Measurements from ENCODE around the gene DLGAP1. TPM values are rescaled to one million over a fixed set of nuclear protein-coding genes. Genes with fewer than 3 reads are reported as not detected.
A peak's percentile ranks its signal among the peaks of the same experiment; 100 is the strongest.

The DLGAP1 gene
- total and polyA plus RNA-seq, 2 of the 4 experiments (the other 2 are of a cell fraction) = under 0.01 to 0.09 TPM

DNA sequence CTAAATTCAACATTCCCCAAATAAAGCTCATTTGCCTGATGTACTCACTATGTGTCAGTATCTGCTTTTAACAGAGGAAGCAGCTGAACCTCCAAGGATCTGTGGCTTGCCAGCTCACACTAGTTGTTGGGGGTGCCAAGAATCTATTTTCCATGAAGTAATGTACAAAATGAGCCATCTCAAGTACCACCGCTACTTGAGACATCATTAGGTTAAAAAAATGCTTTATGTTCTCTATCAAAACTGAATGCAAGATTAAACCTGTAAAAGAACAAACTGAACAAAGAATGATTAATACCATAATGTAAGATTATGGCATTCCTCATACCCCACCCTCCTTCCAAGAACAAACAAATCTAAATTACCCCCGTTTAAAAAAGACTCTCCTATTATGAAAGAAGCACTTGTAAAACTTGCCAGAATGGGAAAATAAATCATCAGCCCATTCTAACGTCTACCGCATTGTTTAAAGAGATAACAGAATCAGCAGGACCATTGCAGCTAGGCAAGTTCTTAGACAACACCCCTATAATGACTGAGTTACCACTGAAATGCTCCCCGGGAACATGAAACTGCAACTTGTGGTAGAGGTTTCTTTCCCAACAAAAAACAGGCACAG is 471.6 kb downstream of the DLGAP1 start:
- no peak for TF ChIP-seq NFE2L2 (IDR thresholded peaks at IDR 0.05; ENCODE audit: low read depth, low read length)
- TF ChIP-seq, protein P1, sequence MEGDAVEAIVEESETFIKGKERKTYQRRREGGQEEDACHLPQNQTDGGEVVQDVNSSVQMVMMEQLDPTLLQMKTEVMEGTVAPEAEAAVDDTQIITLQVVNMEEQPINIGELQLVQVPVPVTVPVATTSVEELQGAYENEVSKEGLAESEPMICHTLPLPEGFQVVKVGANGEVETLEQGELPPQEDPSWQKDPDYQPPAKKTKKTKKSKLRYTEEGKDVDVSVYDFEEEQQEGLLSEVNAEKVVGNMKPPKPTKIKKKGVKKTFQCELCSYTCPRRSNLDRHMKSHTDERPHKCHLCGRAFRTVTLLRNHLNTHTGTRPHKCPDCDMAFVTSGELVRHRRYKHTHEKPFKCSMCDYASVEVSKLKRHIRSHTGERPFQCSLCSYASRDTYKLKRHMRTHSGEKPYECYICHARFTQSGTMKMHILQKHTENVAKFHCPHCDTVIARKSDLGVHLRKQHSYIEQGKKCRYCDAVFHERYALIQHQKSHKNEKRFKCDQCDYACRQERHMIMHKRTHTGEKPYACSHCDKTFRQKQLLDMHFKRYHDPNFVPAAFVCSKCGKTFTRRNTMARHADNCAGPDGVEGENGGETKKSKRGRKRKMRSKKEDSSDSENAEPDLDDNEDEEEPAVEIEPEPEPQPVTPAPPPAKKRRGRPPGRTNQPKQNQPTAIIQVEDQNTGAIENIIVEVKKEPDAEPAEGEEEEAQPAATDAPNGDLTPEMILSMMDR (conservative IDR thresholded peaks at IDR 0.05; ENCODE audit: low read depth, low read length) = no peak
- TF ChIP-seq BHLHE40 (IDR thresholded peaks at IDR 0.05; ENCODE audit: low read depth, low read length) = 0 out of 2 replicates have a peak, but pooled peaks have one; percentile 13
- no peak for TF ChIP-seq RAD21 (IDR thresholded peaks at IDR 0.05; ENCODE audit: low read length)
- Histone ChIP-seq H3K56ac (ENCODE audit: extremely low read depth, insufficient read depth, low read length) (no peak overlapping the region), H3K9me3 (ENCODE audit: control insufficient read depth, insufficient read depth, low read length) (peaks cover 2% of the 10 kb centered on the region; the same call in 1 of the 2 replicates), H2AK9ac (replicated peaks; ENCODE audit: low read depth, low read length, poor library complexity) (no peak overlapping the region), H3K27ac (ENCODE audit: insufficient read depth, low read length) (no peak overlapping the region), H3K4me2 (ENCODE audit: low read depth, low read length) (peak overlapping the region; percentile 8; the same call in 1 of the 2 replicates), H4K20me1 (ENCODE audit: insufficient read depth, low read length) (no peaks in the 10 kb centered on the region), H3K27me3 (ENCODE audit: control insufficient read depth, insufficient read depth, low read length) (no peaks in the 10 kb centered on the region), H4K91ac (ENCODE audit: insufficient read depth, low read depth, low read length) (peak overlapping the region; percentile 39; the same call in 1 of the 2 replicates), H3K79me1 (ENCODE audit: low read depth in 1 of 2, low read length in 2 of 2) (no peaks in the 10 kb centered on the region), H3K23ac (ENCODE audit: low read depth, low read length) (0 out of 2 replicates have a peak overlapping the region, but pooled peaks have one; percentile 33), H2BK15ac (ENCODE audit: low read depth, low read length) (peak overlapping the region; percentile 31; the same call in 1 of the 3 replicates), H4K5ac (ENCODE audit: low read depth, low read length) (peak overlapping the region; percentile 23), H3K4me1 (ENCODE audit: control insufficient read depth, insufficient read depth, low read length) (peaks cover 13% of the 10 kb centered on the region), H3K9me1 (ENCODE audit: insufficient read depth, low read length) (peaks cover 15% of the 10 kb centered on the region), H2AFZ (replicated peaks; ENCODE audit: low read length, poor library complexity) (no peak overlapping the region), H3K4me3 (ENCODE audit: insufficient read depth, low read depth, low read length) (no peak overlapping the region), H3K9ac (ENCODE audit: low read depth, low read length) (no peak overlapping the region), H4K8ac (ENCODE audit: low read depth in 2 of 2, low read length in 2 of 2) (peak overlapping the region in 1 of 2 experiments; percentile 4; a peak in 1 of 4 replicates), H2BK20ac (ENCODE audit: low read depth, low read length) (peak overlapping the region; percentile 29), H2AK5ac (ENCODE audit: low read depth, low read length) (no peak overlapping the region), H3K14ac (replicated peaks; ENCODE audit: low read depth, low read length) (no peak overlapping the region; the same call in 1 of the 2 replicates), H3K4ac (ENCODE audit: low read depth, low read length) (0 out of 2 replicates have a peak overlapping the region, but pooled peaks have one; percentile 28), H3K36me3 (ENCODE audit: control insufficient read depth, insufficient read depth, low read length) (no peaks in the 10 kb centered on the region), H2BK120ac (ENCODE audit: low read depth, low read length) (peak overlapping the region; percentile 60), H3K18ac (ENCODE audit: low read depth, low read length) (peak overlapping the region; percentile 84; the same call in 1 of the 2 replicates), H2BK5ac (ENCODE audit: low read depth, low read length, poor library complexity, severe bottlenecking) (peak overlapping the region; percentile 36)
- in situ Hi-C loops (cut with MboI; ENCODE audit: low sequenced_read_pairs) = loop anchor here (10.0 kb wide), 1 partner anchor 699 kb away; no protein-coding TSS in a partner anchor
- BruUV-seq (replicated peaks) = no TSS peak
- dilution Hi-C loops (cut with HindIII; ENCODE audit: low sequenced_read_pairs, unreplicated experiment) = no loop called here
- ChIA-PET CTCF (no interaction called here), POLR2A (ENCODE audit: unreplicated experiment) (no interaction called here)
- intact Hi-C loops (cut with micrococcal nuclease) = no loop called here
- ATAC-seq (ENCODE audit: low read depth) (peak; percentile 45), DNase-seq (peak; percentile 91)
- WGBS, 2 experiments (ENCODE audit: extremely low coverage in 2 of 2, insufficient read length in 1 of 2) = 20% methylated on average over 1 of the region's 5 CpGs; no CpG with 5 or more reads in 1 of the 2 experiments
